ENCODE measurements around the gene HES4. TPM values are rescaled to one million over a fixed set of nuclear protein-coding genes. Genes with fewer than 3 reads are reported as not detected.

The HES4 gene
- total and polyA plus RNA-seq, 2 donors (not counting 3 experiments of a cell fraction or from before 2014, with no cell fraction given): 30.5 to 37.6 TPM

DNA sequence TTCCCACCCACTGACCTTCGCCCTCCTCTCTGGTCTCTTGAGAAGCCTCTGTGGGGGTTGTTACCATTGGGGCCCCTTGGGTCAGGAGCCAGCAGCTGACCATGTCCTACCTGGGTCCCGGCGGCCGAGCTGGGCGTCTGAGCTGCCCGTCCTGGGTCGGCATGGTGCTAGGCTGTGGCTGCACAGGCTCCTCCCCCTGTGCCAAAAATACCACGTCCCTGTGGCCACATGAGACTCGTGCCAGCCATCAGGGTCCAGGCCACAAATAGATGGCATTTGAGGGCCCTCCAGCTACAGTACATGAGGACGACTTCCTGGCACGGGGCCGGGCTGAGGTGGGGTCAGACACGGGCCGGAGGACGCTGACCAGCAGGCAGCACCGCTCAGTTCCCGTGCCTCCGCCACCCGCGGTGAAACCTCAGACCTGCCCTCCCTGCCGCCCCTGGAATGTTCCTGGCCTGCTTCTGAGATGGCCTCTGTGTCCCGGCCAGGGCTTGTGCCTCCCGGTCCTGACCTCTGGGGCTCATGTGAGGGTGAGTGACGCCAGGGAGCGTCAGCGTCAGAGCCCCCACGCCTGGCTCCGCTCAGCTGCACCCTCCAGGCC is 17.8 kb downstream of the HES4 start, which contains the start of gene PERM1:
TSS of gene PERM1 (minus strand) at position 139 of the 604 bp plus-strand sequence. CDS start 1,064 bp downstream, outside the sequence.
- TF ChIP-seq GATA2 (IDR thresholded peaks at IDR 0.05; ENCODE audit: insufficient read depth, insufficient read length, low read depth, low read length) (no peak), POLR2AphosphoS5 (IDR thresholded peaks at IDR 0.05; ENCODE audit: insufficient read depth, low read depth, low read length) (no peak), JUN (IDR thresholded peaks at IDR 0.05; ENCODE audit: borderline replicate concordance, insufficient read depth, insufficient read length, low read depth) (no peak), FOS (IDR thresholded peaks at IDR 0.05; ENCODE audit: borderline replicate concordance, insufficient read depth, low read length) (no peak), POLR2A (IDR thresholded peaks at IDR 0.05; ENCODE audit: low read depth, low read length) (no peak), MYC (IDR thresholded peaks at IDR 0.05; ENCODE audit: low read depth, low read length) (no peak), EZH2 (IDR thresholded peaks at IDR 0.05; ENCODE audit: borderline replicate concordance, low read depth, low read length, severe bottlenecking) (no peak)
- TF ChIP-seq, protein P1, sequence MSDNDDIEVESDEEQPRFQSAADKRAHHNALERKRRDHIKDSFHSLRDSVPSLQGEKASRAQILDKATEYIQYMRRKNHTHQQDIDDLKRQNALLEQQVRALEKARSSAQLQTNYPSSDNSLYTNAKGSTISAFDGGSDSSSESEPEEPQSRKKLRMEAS (IDR thresholded peaks at IDR 0.05; ENCODE audit: insufficient read depth, insufficient read length): no peak
- TF ChIP-seq, protein P2, sequence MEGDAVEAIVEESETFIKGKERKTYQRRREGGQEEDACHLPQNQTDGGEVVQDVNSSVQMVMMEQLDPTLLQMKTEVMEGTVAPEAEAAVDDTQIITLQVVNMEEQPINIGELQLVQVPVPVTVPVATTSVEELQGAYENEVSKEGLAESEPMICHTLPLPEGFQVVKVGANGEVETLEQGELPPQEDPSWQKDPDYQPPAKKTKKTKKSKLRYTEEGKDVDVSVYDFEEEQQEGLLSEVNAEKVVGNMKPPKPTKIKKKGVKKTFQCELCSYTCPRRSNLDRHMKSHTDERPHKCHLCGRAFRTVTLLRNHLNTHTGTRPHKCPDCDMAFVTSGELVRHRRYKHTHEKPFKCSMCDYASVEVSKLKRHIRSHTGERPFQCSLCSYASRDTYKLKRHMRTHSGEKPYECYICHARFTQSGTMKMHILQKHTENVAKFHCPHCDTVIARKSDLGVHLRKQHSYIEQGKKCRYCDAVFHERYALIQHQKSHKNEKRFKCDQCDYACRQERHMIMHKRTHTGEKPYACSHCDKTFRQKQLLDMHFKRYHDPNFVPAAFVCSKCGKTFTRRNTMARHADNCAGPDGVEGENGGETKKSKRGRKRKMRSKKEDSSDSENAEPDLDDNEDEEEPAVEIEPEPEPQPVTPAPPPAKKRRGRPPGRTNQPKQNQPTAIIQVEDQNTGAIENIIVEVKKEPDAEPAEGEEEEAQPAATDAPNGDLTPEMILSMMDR (IDR thresholded peaks at IDR 0.05; ENCODE audit: extremely low read depth in 1 of 2, insufficient read depth in 1 of 2, low read depth in 1 of 2, low read length in 2 of 2): no peak
- no peaks in the 10 kb centered on the region for H3K9me3 ChIP-seq (replicated peaks; ENCODE audit: control insufficient read depth, insufficient read depth, low read length)
- no peak within 1 kb of the TSS for H3K4me3 ChIP-seq (replicated peaks in 1 of 3; ENCODE audit: insufficient read depth in 1 of 3, low read depth in 1 of 3, low read length in 3 of 3)
- H4K20me1 ChIP-seq (replicated peaks; ENCODE audit: control insufficient read depth, extremely low read depth, insufficient read depth, low read length): no peaks in the 10 kb centered on the region
- intact Hi-C loops (cut with micrococcal nuclease): no loop called here
- ChIA-PET POLR2A (no interaction called here), CTCF (interaction anchor here (1.1 to 5.1 kb wide), 9 partner anchors 12 to 309 kb away, joined by 3 to 77 read pairs (median 13); partner anchors contain the start of gene PLEKHN1)
- FAIRE-seq (no peak), DNase-seq (ENCODE audit: low read depth, low spot score) (no peak)
- no peaks in the 10 kb centered on the region for H3K79me2 ChIP-seq (ENCODE audit: control insufficient read depth, insufficient read depth, low read length)
- H3K4me2 ChIP-seq (ENCODE audit: insufficient read depth, low read length): no peak within 1 kb of the TSS
- peaks cover 0 to 2% of the 10 kb centered on the region in 2 experiments for H3K27me3 ChIP-seq (ENCODE audit: control insufficient read depth in 2 of 2, insufficient read depth in 2 of 2, low read length in 2 of 2)
- H2AFZ ChIP-seq (ENCODE audit: low read depth, low read length): no peak within 1 kb of the TSS
- no peaks in the 10 kb centered on the region for H3K4me1 ChIP-seq (ENCODE audit: control insufficient read depth, extremely low read depth, insufficient read depth, low read length)
- no peaks in the 10 kb centered on the region for H3K9me1 ChIP-seq (replicated peaks; ENCODE audit: control insufficient read depth, extremely low read depth, insufficient read depth, low read length)
- no peak within 1 kb of the TSS for H3K9ac ChIP-seq (replicated peaks; ENCODE audit: extremely low read depth, insufficient read depth, low read length)
- H3K36me3 ChIP-seq (ENCODE audit: control insufficient read depth in 2 of 2, extremely low read depth in 1 of 2, insufficient read depth in 2 of 2, low read length in 2 of 2): no peaks in the 10 kb centered on the region
- no TSS peak for BruUV-seq (replicated peaks)
- no peak within 1 kb of the TSS for H3K27ac ChIP-seq (ENCODE audit: insufficient read depth, low read depth, low read length)
- dilution Hi-C loops (cut with MboI; ENCODE audit: extremely low pct_ligation_motif_present, low sequenced_read_pairs): no loop called here
